Central memory CD8-positive, alpha-beta T cell (primary cell): ENCODE data around the gene ETF1.

ENCODE experiments used
- ATAC-seq: fragments of 150-1000 bp; cut with Tn5 transposase; replicated peaks from 2 replicates; pipeline ENCODE4 v1.10.0; 2022; ENCODE audit warnings: mild to moderate bottlenecking, moderate FRiP score, moderate number of reproducible peaks; ENCODE audit not compliant: poor library complexity, severe bottlenecking; ENCODE audit errors: extremely low read depth
- DNase-seq, 2 donors: peaks; one replicate each; pipeline ENCODE4 v3.0.0; 2021; ENCODE audit warnings: low spot score in 2 of 2
- H3K27ac Mint-ChIP-seq: one replicate; pipeline ENCODE4 v1.8.0; 2022; ENCODE audit warnings: low read depth, mild to moderate bottlenecking, moderate library complexity, mixed read lengths
- H3K27me3 Mint-ChIP-seq: one replicate; pipeline ENCODE4 v1.8.0; 2022; ENCODE audit warnings: mixed read lengths
- H3K36me3 Mint-ChIP-seq: one replicate; pipeline ENCODE4 v1.8.0; 2022; ENCODE audit warnings: mild to moderate bottlenecking, moderate library complexity, mixed read lengths; ENCODE audit not compliant: insufficient read depth
- H3K4me1 Mint-ChIP-seq: one replicate; pipeline ENCODE4 v1.8.0; 2022; ENCODE audit warnings: mixed read lengths
- H3K4me3 Mint-ChIP-seq: one replicate; pipeline ENCODE4 v1.8.0; 2022; ENCODE audit warnings: mild to moderate bottlenecking, moderate library complexity, mixed read lengths
- H3K9me3 Mint-ChIP-seq: one replicate; pipeline ENCODE4 v1.8.0; 2022; ENCODE audit warnings: mixed read lengths

ETF1 gene

GRCh38 chr5:138573949-138574670, 31.1 kb upstream of the ETF1 start:
- ATAC-seq (no peak), DNase-seq (no peak)
- Mint-ChIP-seq H3K36me3 (peaks cover 59% of the 10 kb centered on the region), H3K9me3 (no peaks in the 10 kb centered on the region), H3K4me3 (peak overlapping the region; percentile 99), H3K27me3 (no peaks in the 10 kb centered on the region), H3K4me1 (peaks cover 25% of the 10 kb centered on the region), H3K27ac (peak overlapping the region; percentile 100)

DNA sequence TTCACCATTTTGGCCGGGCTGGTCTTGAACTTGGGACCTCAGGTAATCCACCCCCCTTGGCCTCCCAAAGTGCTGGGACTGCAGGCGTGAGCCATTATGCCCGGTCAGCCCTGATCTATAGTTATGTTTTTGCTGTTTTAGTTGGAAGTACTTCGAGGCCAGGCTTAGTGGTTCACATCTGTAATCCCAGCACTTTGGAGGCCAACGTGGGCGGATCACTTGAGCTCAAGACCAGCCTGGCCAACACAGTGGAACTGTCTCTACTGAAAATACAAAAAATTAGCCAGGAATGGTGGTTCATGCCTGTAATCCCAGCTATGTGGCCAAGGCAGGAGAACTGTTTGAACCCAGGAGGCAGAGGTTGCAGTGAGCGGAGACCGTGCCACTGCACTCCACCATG, 30.2 kb upstream of the ETF1 start:
- ATAC-seq, result no peak
- H3K4me1 Mint-ChIP-seq, result peaks cover 34% of the 10 kb centered on the region
- peaks cover 68% of the 10 kb centered on the region for H3K36me3 Mint-ChIP-seq
- H3K27ac Mint-ChIP-seq, result no peak overlapping the region
- H3K9me3 Mint-ChIP-seq, result no peaks in the 10 kb centered on the region
- H3K27me3 Mint-ChIP-seq, result no peaks in the 10 kb centered on the region
- DNase-seq, result no peak
- H3K4me3 Mint-ChIP-seq, result peak overlapping the region; percentile 99

DNA sequence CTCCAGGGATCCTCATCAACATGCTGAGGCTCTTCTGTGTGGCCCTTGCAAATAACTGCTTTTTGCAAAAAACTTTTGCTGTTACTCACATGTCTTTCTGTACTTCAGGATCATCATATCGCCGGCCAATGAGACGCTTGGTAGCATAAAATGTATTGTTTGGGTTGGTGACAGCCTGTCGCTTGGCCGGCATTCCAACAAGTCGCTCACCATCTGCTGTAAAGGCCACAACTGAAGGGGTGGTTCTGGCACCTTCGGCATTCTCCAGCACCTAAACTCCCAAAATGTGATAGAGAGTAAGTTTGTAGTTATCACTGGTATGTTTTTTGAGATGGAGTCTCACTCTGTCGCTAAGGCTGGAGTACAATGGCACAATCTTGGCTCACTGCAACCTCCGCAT, 27.8 kb upstream of the ETF1 start:
- H3K4me1 Mint-ChIP-seq, result peaks cover 47% of the 10 kb centered on the region
- no peaks in the 10 kb centered on the region for H3K9me3 Mint-ChIP-seq
- H3K27me3 Mint-ChIP-seq, result no peaks in the 10 kb centered on the region
- no peak overlapping the region for H3K4me3 Mint-ChIP-seq
- peaks cover 88% of the 10 kb centered on the region for H3K36me3 Mint-ChIP-seq
- H3K27ac Mint-ChIP-seq, result no peak overlapping the region
- DNase-seq (no peak), ATAC-seq (no peak)

GRCh38 chr5:138569782-138570181, 26.7 kb upstream of the ETF1 start:
- H3K27me3 Mint-ChIP-seq, result no peaks in the 10 kb centered on the region
- no peaks in the 10 kb centered on the region for H3K9me3 Mint-ChIP-seq
- no peak overlapping the region for H3K27ac Mint-ChIP-seq
- ATAC-seq (no peak), DNase-seq (no peak)
- no peak overlapping the region for H3K4me3 Mint-ChIP-seq
- peaks cover 47% of the 10 kb centered on the region for H3K4me1 Mint-ChIP-seq
- peaks cover 88% of the 10 kb centered on the region for H3K36me3 Mint-ChIP-seq

GRCh38 chr5:138568061-138568824, 25.2 kb upstream of the ETF1 start:
- H3K4me1 Mint-ChIP-seq, result peaks cover 54% of the 10 kb centered on the region
- DNase-seq (no peak), ATAC-seq (no peak)
- no peaks in the 10 kb centered on the region for H3K27me3 Mint-ChIP-seq
- H3K27ac Mint-ChIP-seq, result no peak overlapping the region
- no peak overlapping the region for H3K4me3 Mint-ChIP-seq
- H3K36me3 Mint-ChIP-seq, result peaks cover 81% of the 10 kb centered on the region
- no peaks in the 10 kb centered on the region for H3K9me3 Mint-ChIP-seq

DNA sequence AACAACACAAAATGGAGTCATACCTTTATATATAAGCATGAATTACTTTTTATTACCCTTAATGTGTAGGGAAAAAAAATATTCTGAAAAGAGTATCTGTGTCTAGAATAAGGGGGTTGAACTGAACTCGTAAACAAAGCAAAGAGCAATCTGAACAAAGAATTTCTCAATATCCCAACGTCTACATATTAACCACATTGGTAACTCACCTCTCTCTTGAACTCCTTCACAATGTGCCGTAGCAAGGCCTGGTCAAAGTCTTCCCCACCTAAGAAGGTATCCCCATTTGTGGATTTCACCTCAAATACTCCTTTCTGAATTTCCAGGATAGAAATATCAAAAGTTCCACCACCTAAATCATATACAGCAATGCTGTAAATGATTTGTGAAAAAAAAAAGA, 23.8 kb upstream of the ETF1 start:
- peak overlapping the region; percentile 44 for H3K4me3 Mint-ChIP-seq
- no peak for DNase-seq
- H3K36me3 Mint-ChIP-seq, result peaks cover 75% of the 10 kb centered on the region
- ATAC-seq, result no peak
- H3K27me3 Mint-ChIP-seq, result no peaks in the 10 kb centered on the region
- no peaks in the 10 kb centered on the region for H3K9me3 Mint-ChIP-seq
- H3K4me1 Mint-ChIP-seq, result peaks cover 56% of the 10 kb centered on the region
- peak overlapping the region; percentile 86 for H3K27ac Mint-ChIP-seq

- peak; percentile 94 for ATAC-seq
- H3K9me3 Mint-ChIP-seq, result no peaks in the 10 kb centered on the region
- peaks cover 76% of the 10 kb centered on the region for H3K36me3 Mint-ChIP-seq
- H3K4me1 Mint-ChIP-seq, result peaks cover 61% of the 10 kb centered on the region
- peak in 1 of 2 donors; percentile 66 for DNase-seq
- peak overlapping the region; percentile 86 for H3K27ac Mint-ChIP-seq
- peak overlapping the region; percentile 73 for H3K4me3 Mint-ChIP-seq
- H3K27me3 Mint-ChIP-seq, result no peaks in the 10 kb centered on the region
These were observed 22.2 kb upstream of the ETF1 start for GRCh38 chr5:138565100-138565821.

DNA sequence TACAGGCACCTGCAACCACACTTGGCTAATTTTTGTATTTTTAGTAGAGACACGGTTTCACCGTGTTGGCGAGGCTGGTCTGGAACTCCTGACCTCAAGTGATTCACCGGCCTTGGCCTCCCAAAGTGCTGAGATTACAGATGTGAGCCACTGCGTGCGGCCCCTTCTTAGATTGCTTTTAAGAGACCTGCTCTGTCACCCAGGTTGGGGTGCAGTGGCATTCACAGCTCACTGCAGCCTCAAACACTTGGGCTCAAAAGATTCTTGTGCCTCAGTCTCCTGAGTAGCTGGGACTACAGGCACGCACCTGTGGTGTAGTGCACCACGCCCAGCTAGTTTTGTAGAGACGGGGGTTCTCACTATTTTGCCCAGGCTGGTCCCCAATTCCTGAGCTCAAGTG, 21.2 kb upstream of the ETF1 start:
- no peaks in the 10 kb centered on the region for H3K27me3 Mint-ChIP-seq
- H3K9me3 Mint-ChIP-seq, result no peaks in the 10 kb centered on the region
- H3K36me3 Mint-ChIP-seq, result peaks cover 80% of the 10 kb centered on the region
- H3K4me1 Mint-ChIP-seq, result peaks cover 61% of the 10 kb centered on the region
- H3K4me3 Mint-ChIP-seq, result no peak overlapping the region
- no peak for DNase-seq
- no peak for ATAC-seq
- no peak overlapping the region for H3K27ac Mint-ChIP-seq

DNA sequence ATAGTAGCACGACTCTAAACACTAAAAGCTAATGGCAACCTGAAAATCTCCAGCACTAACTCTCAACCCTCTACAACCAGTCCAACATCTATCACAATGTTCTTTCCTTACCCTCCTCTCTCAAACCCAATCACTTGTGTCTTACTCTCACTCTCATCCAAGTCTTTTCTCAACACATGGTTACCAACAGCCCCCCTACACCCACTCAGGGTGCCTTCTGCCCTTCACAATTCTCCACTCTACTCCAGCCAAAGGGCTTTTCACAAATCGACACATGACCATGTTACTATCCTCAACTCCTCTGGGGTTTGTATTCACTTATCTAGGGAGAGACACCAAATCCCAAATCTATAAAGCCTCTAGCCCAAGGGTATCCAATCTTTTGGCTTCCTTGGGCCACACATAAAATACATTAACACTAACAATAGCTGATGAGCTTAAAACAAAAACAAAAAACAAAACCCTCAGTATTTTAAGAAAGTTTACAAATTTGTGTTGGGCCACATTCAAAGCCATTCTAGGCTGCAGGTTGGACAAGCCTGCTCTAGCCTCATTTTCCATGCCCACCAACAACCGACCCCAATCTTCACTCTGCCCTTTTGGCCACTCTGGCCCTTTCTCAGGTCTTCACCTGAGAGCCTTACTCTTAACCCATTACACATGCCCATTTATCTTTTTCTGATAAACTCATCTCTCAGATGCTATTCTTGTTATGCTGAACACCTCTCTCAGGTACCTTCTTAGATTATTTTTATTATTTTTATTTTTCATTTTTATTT, 20.5 kb upstream of the ETF1 start:
- no peaks in the 10 kb centered on the region for H3K9me3 Mint-ChIP-seq
- no peak for ATAC-seq
- no peaks in the 10 kb centered on the region for H3K27me3 Mint-ChIP-seq
- peaks cover 80% of the 10 kb centered on the region for H3K36me3 Mint-ChIP-seq
- H3K27ac Mint-ChIP-seq, result no peak overlapping the region
- peaks cover 59% of the 10 kb centered on the region for H3K4me1 Mint-ChIP-seq
- H3K4me3 Mint-ChIP-seq, result no peak overlapping the region
- no peak for DNase-seq

- Mint-ChIP-seq H3K36me3 (peaks cover 77% of the 10 kb centered on the region), H3K9me3 (no peaks in the 10 kb centered on the region), H3K27ac (no peak overlapping the region), H3K4me1 (peaks cover 41% of the 10 kb centered on the region), H3K4me3 (no peak overlapping the region), H3K27me3 (no peaks in the 10 kb centered on the region)
- DNase-seq, result no peak
- ATAC-seq, result no peak
These were observed 17.9 kb upstream of the ETF1 start for GRCh38 chr5:138560971-138561370.

- H3K9me3 Mint-ChIP-seq, result no peaks in the 10 kb centered on the region
- H3K4me1 Mint-ChIP-seq, result peaks cover 31% of the 10 kb centered on the region
- H3K27ac Mint-ChIP-seq, result no peak overlapping the region
- ATAC-seq (no peak), DNase-seq (no peak)
- H3K36me3 Mint-ChIP-seq, result peaks cover 74% of the 10 kb centered on the region
- H3K27me3 Mint-ChIP-seq, result no peaks in the 10 kb centered on the region
- no peak overlapping the region for H3K4me3 Mint-ChIP-seq
These were observed 16.9 kb upstream of the ETF1 start for GRCh38 chr5:138559937-138560336.

GRCh38 chr5:138557677-138558076, 14.6 kb upstream of the ETF1 start:
- no peak for DNase-seq
- H3K4me3 Mint-ChIP-seq, result no peak overlapping the region
- H3K9me3 Mint-ChIP-seq, result no peaks in the 10 kb centered on the region
- H3K27me3 Mint-ChIP-seq, result no peaks in the 10 kb centered on the region
- no peak for ATAC-seq
- H3K27ac Mint-ChIP-seq, result peak overlapping the region; percentile 16
- peaks cover 15% of the 10 kb centered on the region for H3K4me1 Mint-ChIP-seq
- peaks cover 83% of the 10 kb centered on the region for H3K36me3 Mint-ChIP-seq
